ENCODE measurements around the gene THRAP3. TPM values are rescaled to one million over a fixed set of nuclear protein-coding genes. Genes with fewer than 3 reads are reported as not detected.
A peak's percentile ranks its signal among the peaks of the same experiment; 100 is the strongest.

The THRAP3 gene
- total and polyA plus RNA-seq, 2 donors = 47.6 to 80.9 TPM

- H3K27me3 ChIP-seq (ENCODE audit: control insufficient read depth in 2 of 2, insufficient read depth in 1 of 2, low read length in 1 of 2) = no peaks in the 10 kb centered on the region
- H3K9me3 ChIP-seq (ENCODE audit: control insufficient read depth in 2 of 2, insufficient read depth in 1 of 2, low read length in 1 of 2) = no peaks in the 10 kb centered on the region
- no peak overlapping the region for H3K27ac ChIP-seq (ENCODE audit: low read depth in 1 of 2, low read length in 1 of 2)
- peak overlapping the region; percentile 49 to 64 for H3K4me3 ChIP-seq (ENCODE audit: low read length in 2 of 2)
- WGBS = 2% methylated on average over 46 of the region's 46 CpGs
- peaks cover 9 to 12% of the 10 kb centered on the region in 2 donors for H3K4me1 ChIP-seq (ENCODE audit: control insufficient read depth in 2 of 2, insufficient read depth in 2 of 2, low read length in 2 of 2)
- peak; percentile 83 to 97 (median 94) for DNase-seq (ENCODE audit: low read depth in 6 of 9, low spot score in 9 of 9)
- H3K36me3 ChIP-seq (ENCODE audit: control insufficient read depth in 2 of 2, insufficient read depth in 2 of 2, low read length in 1 of 2) = peaks cover 19 to 28% of the 10 kb centered on the region in 2 donors
Measured at GRCh38 chr1:36306902-36307456, 82.7 kb downstream of the THRAP3 start.

DNA sequence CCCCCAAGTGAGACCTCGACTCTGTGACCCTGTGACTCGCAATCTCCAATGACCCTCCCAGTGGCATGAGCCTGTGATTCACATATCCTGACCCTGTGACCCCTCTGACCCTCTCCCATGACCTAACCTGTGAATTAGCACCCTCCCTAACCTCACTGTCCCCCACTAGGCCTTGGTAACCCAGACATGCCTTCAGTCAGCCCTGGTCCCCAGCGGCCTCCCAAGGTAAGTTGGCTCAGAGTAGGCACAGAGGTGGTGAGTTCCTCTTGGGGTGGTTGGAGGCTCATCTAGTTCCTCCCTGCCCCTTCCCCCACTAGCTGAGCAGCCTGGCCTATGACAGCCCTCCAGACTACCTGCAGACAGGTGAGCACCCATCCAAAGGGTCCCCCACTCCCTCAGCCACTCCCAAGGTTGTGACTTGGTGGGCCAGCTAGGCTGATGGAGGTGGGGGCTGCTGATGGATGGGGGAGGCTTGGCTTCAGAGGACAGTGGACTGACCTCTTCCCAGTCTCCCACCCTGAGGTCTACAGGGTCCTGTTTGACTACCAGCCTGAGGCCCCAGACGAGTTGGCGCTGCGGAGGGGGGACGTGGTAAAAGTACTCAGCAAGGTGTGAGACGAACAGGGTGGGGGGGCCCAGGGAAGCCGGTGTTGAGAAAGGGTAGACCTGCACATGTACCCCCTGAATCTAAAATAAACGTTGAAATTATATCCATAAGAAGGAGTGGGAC is 83.5 kb downstream of the THRAP3 start:
- Histone ChIP-seq H3K27me3 (ENCODE audit: control insufficient read depth in 2 of 2, insufficient read depth in 1 of 2, low read length in 1 of 2) (no peaks in the 10 kb centered on the region), H3K9me3 (ENCODE audit: control insufficient read depth in 2 of 2, insufficient read depth in 1 of 2, low read length in 1 of 2) (no peaks in the 10 kb centered on the region), H3K4me1 (ENCODE audit: control insufficient read depth in 2 of 2, insufficient read depth in 2 of 2, low read length in 2 of 2) (peaks cover 9 to 12% of the 10 kb centered on the region in 2 donors), H3K27ac (ENCODE audit: low read depth in 1 of 2, low read length in 1 of 2) (no peak overlapping the region), H3K36me3 (ENCODE audit: control insufficient read depth in 2 of 2, insufficient read depth in 2 of 2, low read length in 1 of 2) (peaks cover 12 to 20% of the 10 kb centered on the region in 2 donors), H3K4me3 (ENCODE audit: low read length in 2 of 2) (no peak overlapping the region)
- no peak for DNase-seq (ENCODE audit: low read depth in 6 of 9, low spot score in 9 of 9)
- WGBS = 92% methylated on average over 10 of the region's 10 CpGs

DNA sequence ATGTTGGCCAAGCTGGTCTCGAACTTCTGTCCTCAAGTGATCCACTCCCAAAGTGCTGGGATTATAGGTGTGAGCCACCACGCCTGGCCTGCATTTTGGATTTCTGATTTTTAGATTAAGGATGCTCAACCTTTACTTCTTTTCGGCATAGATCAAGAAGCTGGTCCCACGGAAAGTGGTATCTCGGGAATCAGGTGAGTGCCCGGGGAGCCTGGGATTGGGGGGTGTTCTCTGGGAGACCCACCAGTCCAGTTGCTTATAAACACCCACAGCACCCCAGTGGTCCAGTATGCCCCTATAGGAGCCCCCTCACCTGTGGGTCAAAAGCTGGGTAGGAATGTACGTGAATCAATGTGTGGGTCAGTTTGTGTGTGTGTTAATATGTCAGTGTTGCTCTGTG is 85.2 kb downstream of the THRAP3 start:
- peaks cover 9 to 12% of the 10 kb centered on the region in 2 donors for H3K4me1 ChIP-seq (ENCODE audit: control insufficient read depth in 2 of 2, insufficient read depth in 2 of 2, low read length in 2 of 2)
- peaks cover 0 to 6% of the 10 kb centered on the region in 2 donors for H3K36me3 ChIP-seq (ENCODE audit: control insufficient read depth in 2 of 2, insufficient read depth in 2 of 2, low read length in 1 of 2)
- no peaks in the 10 kb centered on the region for H3K9me3 ChIP-seq (ENCODE audit: control insufficient read depth in 2 of 2, insufficient read depth in 1 of 2, low read length in 1 of 2)
- 96% methylated on average over 7 of the region's 7 CpGs for WGBS
- no peak overlapping the region for H3K4me3 ChIP-seq (ENCODE audit: low read length in 2 of 2)
- no peak overlapping the region for H3K27ac ChIP-seq (ENCODE audit: low read depth in 1 of 2, low read length in 1 of 2)
- DNase-seq (ENCODE audit: low read depth in 6 of 9, low spot score in 9 of 9) = no peak
- H3K27me3 ChIP-seq (ENCODE audit: control insufficient read depth in 2 of 2, insufficient read depth in 1 of 2, low read length in 1 of 2) = no peaks in the 10 kb centered on the region

- no peak overlapping the region for H3K27ac ChIP-seq (ENCODE audit: low read depth in 1 of 2, low read length in 1 of 2)
- H3K36me3 ChIP-seq (ENCODE audit: control insufficient read depth in 2 of 2, insufficient read depth in 2 of 2, low read length in 1 of 2) = no peaks in the 10 kb centered on the region
- DNase-seq (ENCODE audit: low read depth in 6 of 9, low spot score in 9 of 9) = no peak
- H3K4me3 ChIP-seq (ENCODE audit: low read length in 2 of 2) = no peak overlapping the region
- H3K27me3 ChIP-seq (ENCODE audit: control insufficient read depth in 2 of 2, insufficient read depth in 1 of 2, low read length in 1 of 2) = peaks cover 49 to 62% of the 10 kb centered on the region in 2 donors
- peaks cover 8 to 36% of the 10 kb centered on the region in 2 donors for H3K4me1 ChIP-seq (ENCODE audit: control insufficient read depth in 2 of 2, insufficient read depth in 2 of 2, low read length in 2 of 2)
- 15% methylated on average over 16 of the region's 16 CpGs for WGBS
- no peaks in the 10 kb centered on the region for H3K9me3 ChIP-seq (ENCODE audit: control insufficient read depth in 2 of 2, insufficient read depth in 1 of 2, low read length in 1 of 2)
Measured at GRCh38 chr1:36320291-36320761, 96.1 kb downstream of the THRAP3 start.

DNA sequence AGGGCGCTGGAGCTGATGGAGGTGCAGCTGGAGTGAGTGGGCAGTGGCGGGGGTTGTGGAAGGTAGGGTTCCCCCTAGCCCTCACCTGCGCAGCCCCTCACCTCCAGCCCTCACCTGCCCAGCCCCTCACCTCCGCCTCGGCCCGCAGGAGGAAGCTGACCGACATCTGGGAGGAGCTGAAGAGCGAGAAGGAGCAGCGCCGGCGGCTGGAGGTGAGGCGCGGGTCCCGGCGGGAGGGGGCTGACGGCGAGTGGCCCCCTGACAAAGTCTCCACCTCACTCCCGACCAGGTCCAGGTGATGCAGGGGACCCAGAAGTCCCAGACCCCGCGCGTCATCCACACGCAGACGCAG is 96.5 kb downstream of the THRAP3 start:
- H3K4me1 ChIP-seq (ENCODE audit: control insufficient read depth in 2 of 2, insufficient read depth in 2 of 2, low read length in 2 of 2) = peaks cover 8 to 36% of the 10 kb centered on the region in 2 donors
- no peak overlapping the region for H3K27ac ChIP-seq (ENCODE audit: low read depth in 1 of 2, low read length in 1 of 2)
- H3K27me3 ChIP-seq (ENCODE audit: control insufficient read depth in 2 of 2, insufficient read depth in 1 of 2, low read length in 1 of 2) = peaks cover 49 to 64% of the 10 kb centered on the region in 2 donors
- no peak for DNase-seq (ENCODE audit: low read depth in 6 of 9, low spot score in 9 of 9)
- WGBS = 6% methylated on average over 23 of the region's 23 CpGs
- H3K36me3 ChIP-seq (ENCODE audit: control insufficient read depth in 2 of 2, insufficient read depth in 2 of 2, low read length in 1 of 2) = no peaks in the 10 kb centered on the region
- H3K9me3 ChIP-seq (ENCODE audit: control insufficient read depth in 2 of 2, insufficient read depth in 1 of 2, low read length in 1 of 2) = no peaks in the 10 kb centered on the region
- H3K4me3 ChIP-seq (ENCODE audit: low read length in 2 of 2) = peak overlapping the region; percentile 16 to 20

GRCh38 chr1:36321119-36321951 is 97.1 kb downstream of the THRAP3 start:
- Histone ChIP-seq H3K4me1 (ENCODE audit: control insufficient read depth in 2 of 2, insufficient read depth in 2 of 2, low read length in 2 of 2) (peaks cover 8 to 36% of the 10 kb centered on the region in 2 donors), H3K9me3 (ENCODE audit: control insufficient read depth in 2 of 2, insufficient read depth in 1 of 2, low read length in 1 of 2) (no peaks in the 10 kb centered on the region), H3K36me3 (ENCODE audit: control insufficient read depth in 2 of 2, insufficient read depth in 2 of 2, low read length in 1 of 2) (no peaks in the 10 kb centered on the region), H3K4me3 (ENCODE audit: low read length in 2 of 2) (peak overlapping the region; percentile 16 to 20), H3K27me3 (ENCODE audit: control insufficient read depth in 2 of 2, insufficient read depth in 1 of 2, low read length in 1 of 2) (peaks cover 49 to 67% of the 10 kb centered on the region in 2 donors), H3K27ac (ENCODE audit: low read depth in 1 of 2, low read length in 1 of 2) (no peak overlapping the region)
- peak in 1 of 9 donors; percentile 22 for DNase-seq (ENCODE audit: low read depth in 6 of 9, low spot score in 9 of 9)
- WGBS = 32% methylated on average over 59 of the region's 59 CpGs

GRCh38 chr1:36322041-36322785 is 98.0 kb downstream of the THRAP3 start:
- no peak for DNase-seq (ENCODE audit: low read depth in 6 of 9, low spot score in 9 of 9)
- H3K4me1 ChIP-seq (ENCODE audit: control insufficient read depth in 2 of 2, insufficient read depth in 2 of 2, low read length in 2 of 2) = peaks cover 8 to 36% of the 10 kb centered on the region in 2 donors
- no peaks in the 10 kb centered on the region for H3K36me3 ChIP-seq (ENCODE audit: control insufficient read depth in 2 of 2, insufficient read depth in 2 of 2, low read length in 1 of 2)
- H3K4me3 ChIP-seq (ENCODE audit: low read length in 2 of 2) = peak overlapping the region in 1 of 2 donors; percentile 57
- 65% methylated on average over 67 of the region's 67 CpGs for WGBS
- peaks cover 49 to 69% of the 10 kb centered on the region in 2 donors for H3K27me3 ChIP-seq (ENCODE audit: control insufficient read depth in 2 of 2, insufficient read depth in 1 of 2, low read length in 1 of 2)
- no peak overlapping the region for H3K27ac ChIP-seq (ENCODE audit: low read depth in 1 of 2, low read length in 1 of 2)
- H3K9me3 ChIP-seq (ENCODE audit: control insufficient read depth in 2 of 2, insufficient read depth in 1 of 2, low read length in 1 of 2) = no peaks in the 10 kb centered on the region

DNA sequence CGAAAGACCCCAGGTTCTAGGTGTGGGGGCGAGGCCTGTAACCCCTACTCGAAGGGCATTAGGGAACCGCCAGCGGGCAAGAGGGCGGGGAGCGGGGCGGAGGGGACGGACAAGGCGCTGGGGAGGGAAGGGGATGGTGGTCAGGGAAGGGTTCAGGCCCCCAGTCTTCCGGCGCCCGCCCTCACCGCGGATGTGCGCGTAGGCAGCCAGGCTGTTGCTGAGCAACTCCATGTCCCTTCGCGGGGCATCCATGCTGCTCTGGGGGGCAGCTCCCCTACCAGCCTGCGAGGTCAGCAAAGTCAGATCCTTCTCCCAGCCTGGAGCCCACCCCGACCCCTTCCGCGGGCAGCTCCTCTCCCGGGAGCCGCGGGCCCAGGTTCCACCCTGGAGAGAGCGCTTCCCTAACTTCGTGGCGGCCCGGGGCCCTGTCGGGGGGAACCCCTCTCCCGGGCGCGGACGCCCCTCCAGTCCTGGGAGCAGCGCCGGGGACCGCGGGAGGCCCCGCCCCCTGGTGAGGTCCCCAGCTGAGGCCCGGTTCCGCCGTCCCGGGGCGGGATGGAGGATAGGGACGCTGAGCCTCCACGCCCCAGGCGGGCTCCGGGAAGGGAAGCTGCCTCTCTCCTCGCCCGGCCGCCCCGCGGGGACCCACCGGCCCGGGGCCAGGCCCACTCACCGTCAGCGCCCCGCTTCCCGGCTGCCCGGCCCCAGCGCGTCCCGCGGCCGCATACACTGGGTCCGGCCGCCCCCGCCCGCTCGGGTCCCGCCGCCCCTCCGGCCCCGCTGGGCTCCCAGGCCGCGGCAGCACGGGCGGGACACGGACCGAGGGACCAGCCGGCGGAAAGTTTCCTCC is 98.8 kb downstream of the THRAP3 start:
- Histone ChIP-seq H3K4me3 (ENCODE audit: low read length in 2 of 2) (peak overlapping the region; percentile 20 to 57), H3K27ac (ENCODE audit: low read depth in 1 of 2, low read length in 1 of 2) (no peak overlapping the region), H3K9me3 (ENCODE audit: control insufficient read depth in 2 of 2, insufficient read depth in 1 of 2, low read length in 1 of 2) (no peaks in the 10 kb centered on the region), H3K36me3 (ENCODE audit: control insufficient read depth in 2 of 2, insufficient read depth in 2 of 2, low read length in 1 of 2) (no peaks in the 10 kb centered on the region), H3K4me1 (ENCODE audit: control insufficient read depth in 2 of 2, insufficient read depth in 2 of 2, low read length in 2 of 2) (peaks cover 8 to 36% of the 10 kb centered on the region in 2 donors), H3K27me3 (ENCODE audit: control insufficient read depth in 2 of 2, insufficient read depth in 1 of 2, low read length in 1 of 2) (peaks cover 49 to 69% of the 10 kb centered on the region in 2 donors)
- peak in 1 of 9 donors; percentile 21 for DNase-seq (ENCODE audit: low read depth in 6 of 9, low spot score in 9 of 9)
- WGBS = 3% methylated on average over 83 of the region's 83 CpGs

All from thymus (tissue), 11 donors.